NCI-H1092 treated with DMSO at 0.1 percent for 48 hours (cell line): ENCODE measurements around the gene RNU1-2.
"Not testable (repeated sequence)": the region's sequence is repeated elsewhere in the genome, so short reads cannot be mapped to it uniquely, and the experiment has no call there.

ENCODE experiments used
- DNase-seq: peaks from one replicate; lab custom pipeline; 2025; lab: John Stamatoyannopoulos, UW

The RNU1-2 gene

DNA sequence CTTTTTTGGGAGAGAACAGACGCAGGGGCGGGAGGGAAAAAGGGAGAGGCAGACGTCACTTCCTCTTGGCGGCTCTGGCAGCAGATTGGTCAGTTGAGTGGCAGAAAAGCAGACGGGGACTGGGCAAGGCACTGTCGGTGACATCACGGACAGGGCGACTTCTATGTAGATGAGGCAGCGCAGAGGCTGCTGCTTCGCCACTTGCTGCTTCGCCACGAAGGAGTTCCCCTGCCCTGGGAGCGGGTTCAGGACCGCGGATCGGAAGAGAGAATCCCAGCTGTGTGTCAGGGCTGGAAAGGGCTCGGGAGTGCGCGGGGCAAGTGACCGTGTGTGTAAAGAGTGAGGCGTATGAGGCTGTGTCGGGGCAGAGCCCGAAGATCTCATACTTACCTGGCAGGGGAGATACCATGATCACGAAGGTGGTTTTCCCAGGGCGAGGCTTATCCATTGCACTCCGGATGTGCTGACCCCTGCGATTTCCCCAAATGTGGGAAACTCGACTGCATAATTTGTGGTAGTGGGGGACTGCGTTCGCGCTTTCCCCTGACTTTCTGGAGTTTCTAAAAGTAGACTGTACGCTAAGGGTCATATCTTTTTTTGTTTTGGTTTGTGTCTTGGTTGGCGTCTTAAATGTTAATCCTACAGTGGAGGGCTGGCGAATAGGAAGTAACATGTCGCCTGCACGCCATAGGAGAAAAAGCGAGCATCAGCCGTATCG, at the start of gene RNU1-2:
RNU1-2 (plus strand) TSS at position 383 of the 718 bp plus-strand sequence.
- peak; percentile 99 for DNase-seq

DNA sequence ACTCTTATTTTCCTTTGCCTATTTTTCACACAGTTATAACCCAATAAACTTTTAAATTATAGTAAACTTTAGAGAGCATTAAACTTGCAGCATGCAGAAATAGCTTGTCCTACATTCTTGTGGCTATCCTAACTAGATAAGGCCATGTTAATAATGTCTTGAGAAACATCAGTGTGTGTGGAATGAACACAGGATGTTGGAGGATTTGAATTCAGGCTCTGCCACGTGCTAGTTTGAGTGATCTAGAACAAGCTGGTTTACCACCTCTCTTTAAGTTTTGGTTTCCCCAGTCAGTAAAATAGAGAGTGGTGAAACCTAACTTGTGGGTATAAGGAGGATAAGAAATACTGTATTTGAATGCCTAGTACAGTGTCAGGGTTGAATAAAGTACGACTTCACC, 39.6 kb upstream of the RNU1-2 start:
- not testable (repeated sequence) for DNase-seq

DNA sequence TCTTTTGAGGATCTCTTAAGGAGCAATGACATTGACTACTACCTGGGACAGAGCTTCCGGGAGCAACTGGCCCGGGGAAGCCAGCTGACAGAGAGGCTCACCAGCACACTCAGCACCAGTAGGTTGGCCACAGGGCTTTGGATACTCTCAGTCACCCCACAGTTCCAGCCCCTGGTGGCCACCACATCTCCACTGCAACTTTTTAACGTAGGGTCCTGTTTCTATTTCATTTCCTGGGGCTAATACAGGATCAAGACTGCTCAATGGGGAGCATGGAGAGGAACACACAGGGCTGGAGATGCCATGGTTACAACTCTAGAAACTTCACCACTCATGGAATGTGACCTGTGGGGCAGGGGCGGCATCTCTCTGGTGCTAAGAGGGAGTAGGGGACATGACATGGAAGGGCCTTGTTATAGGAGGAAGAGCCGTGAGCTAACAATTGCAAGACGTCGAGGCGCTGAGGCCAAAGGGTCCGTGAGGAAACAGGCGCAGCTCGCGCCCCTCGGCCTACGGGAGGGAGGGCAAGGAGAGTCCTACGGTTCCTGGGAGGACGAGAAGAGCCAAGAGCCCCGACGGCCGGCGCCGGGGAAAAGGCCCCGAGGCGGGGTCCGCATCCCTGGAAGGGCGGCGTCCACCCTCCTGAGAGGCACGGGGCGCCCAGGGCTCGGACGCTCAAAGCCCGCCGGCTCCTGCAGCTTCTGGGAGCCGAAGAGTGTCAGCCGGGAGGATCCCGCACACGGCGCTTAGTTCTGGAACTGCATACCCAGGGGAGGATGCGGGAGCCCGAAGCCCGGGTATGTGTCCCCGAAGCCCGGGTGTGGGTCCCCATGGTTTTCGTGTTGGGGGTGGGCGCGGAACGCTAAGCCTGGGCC, 36.4 kb upstream of the RNU1-2 start:
- DNase-seq: not testable (repeated sequence)

DNA sequence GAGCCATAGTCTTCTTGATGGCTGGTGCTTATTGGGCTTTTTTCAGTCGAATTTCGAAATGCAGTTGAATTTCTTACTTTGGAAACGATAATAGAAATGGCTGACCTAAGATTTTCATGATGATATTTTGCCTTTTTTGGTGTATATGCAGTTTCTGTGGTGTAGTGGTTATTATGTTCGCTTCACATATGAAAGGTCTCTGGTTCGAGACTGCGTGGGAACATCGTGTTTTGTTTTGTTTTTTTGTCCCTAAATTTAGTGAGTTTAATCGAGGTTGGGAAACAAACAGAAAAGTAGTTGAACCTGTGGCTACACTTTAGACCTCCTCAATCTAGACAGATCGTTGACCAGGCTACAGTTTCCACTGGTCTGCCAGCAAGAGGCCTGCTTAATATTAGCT, 35.7 kb upstream of the RNU1-2 start:
- DNase-seq: not testable (repeated sequence)

DNA sequence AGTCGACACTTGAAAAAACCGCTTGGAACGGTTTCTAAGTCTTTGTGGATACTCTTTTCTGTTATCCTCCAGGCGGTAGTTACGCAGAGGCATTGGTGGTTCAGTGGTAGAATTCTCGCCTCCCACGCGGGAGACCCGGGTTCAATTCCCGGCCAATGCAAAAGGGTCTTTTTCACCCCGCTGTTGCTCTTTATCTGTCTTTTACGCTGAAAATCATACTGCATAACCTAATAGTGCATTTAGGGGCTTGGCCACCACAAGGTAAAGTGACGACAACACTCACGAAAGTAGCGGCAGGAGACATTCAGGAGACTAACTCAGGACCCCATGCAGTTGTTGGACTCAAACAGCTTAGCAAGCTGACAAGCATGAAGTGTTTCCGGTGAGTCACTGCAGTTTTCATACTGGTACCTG, 33.9 kb upstream of the RNU1-2 start:
- DNase-seq: peak; percentile 18

DNA sequence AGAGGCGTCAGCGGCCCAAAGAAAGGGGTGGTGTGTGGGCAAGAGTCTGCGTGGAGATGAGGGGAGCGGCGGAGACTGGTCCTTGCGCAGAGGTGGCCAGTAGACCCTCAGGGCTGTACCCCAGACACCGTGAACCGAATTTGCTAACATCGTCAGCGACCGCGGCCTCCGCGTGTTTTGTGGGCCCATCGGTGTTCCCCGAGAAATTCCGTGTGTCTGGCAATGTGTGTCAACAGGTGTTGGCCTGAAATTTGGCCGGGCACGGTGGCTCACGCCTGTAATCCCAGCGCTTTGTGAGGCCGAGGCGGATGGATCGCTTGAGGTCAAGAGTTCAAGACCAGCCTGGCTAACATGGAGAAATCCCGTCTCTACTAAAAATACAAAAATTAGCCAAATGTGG, 33.4 kb upstream of the RNU1-2 start:
- DNase-seq: not testable (repeated sequence)

DNA sequence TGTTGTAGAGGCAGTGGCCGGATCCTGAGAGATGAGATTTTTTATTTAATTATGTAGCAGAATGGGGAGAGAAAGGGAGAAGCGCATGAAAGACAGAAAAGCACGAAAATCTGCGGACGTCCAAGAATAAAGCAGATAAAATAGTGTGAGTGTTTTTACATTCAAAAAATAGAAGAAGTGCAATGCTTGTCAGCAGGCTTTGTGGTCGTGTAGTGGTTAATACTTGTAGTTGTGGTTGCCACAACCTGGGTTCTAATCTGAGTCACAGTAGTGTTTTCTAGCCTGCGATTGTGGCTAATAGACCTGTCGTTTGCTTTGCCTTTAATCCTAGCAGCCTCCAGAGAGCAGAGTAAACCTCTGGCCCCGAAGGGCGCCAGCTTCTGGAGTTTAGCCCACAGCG, 32.8 kb upstream of the RNU1-2 start:
- DNase-seq: not testable (repeated sequence)

DNA sequence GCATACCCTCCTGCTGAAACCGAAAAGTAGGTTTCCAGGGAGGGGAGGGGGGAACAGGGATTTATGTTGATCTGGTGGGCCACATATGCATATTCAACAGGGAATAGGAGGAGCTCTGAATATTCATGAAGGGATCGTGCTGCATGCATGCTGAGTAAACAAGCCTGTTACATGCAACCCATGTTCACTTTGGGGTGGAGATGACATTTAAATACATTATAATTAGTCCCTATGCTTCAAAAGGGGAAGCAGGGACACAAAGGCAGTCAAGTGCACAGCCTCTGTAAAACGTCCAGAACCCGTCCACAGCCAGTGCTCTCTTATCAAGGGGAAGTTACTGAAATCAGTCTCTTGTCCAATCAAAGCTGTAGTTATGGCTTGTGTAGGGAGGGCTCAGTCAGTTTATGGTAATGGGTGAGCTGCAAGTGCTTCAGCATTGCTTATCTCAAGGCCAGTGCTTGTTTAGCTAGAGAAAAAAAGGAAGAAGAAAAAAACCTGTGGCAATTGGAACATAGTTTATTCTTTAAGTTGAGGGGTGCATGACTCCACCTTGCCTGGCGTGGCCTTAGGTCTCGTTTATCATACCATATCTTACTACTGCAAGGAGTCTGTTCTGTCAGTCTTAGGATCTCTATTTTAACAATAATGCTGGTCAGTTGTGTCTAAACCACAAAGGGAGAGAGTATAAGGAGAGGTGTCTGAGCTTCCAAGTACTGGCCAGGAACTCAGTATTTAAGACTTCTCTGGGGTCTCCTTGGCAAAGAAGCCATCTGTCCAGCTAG, 28.7 kb upstream of the RNU1-2 start:
- not testable (repeated sequence) for DNase-seq

DNA sequence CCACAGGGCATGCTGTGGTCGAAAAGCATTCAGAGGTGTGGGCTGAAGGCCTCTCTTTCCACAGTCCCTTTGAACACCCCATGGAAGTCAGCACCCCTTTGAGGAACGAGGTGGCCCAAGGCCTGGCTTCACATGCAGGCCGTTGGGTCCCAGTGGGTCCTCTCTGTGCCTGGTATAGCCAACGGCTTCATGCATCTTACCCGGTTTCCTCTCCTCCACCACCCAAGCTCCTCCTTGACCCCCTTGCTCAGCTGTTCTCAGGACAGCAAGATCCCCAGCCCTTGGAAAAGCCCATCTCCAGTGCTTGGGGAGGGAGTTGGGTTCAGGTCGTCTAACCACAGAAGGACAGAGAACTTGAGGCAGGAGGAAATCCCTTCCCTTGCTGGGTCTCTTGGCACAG, 27.0 kb upstream of the RNU1-2 start:
- DNase-seq: not testable (repeated sequence)

DNA sequence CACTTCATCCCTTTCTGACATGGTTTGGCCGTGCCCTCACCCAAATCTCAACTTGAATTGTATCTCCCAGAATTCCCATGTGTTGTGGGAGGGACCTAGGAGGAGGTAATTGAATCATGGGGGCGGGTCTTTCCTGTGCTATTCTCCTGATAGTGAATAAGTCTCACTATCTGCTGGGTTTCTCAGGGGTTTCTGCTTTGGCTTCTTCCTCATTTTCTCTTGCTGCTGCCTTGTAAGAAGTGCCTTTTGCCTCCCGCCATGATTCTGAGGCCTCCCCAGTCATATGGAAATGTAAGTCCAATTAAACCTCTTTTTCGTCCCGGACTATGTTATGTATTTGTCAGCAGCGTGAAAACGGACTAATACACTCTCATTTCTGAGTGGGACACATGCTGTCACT, 25.8 kb upstream of the RNU1-2 start:
- not testable (repeated sequence) for DNase-seq

DNA sequence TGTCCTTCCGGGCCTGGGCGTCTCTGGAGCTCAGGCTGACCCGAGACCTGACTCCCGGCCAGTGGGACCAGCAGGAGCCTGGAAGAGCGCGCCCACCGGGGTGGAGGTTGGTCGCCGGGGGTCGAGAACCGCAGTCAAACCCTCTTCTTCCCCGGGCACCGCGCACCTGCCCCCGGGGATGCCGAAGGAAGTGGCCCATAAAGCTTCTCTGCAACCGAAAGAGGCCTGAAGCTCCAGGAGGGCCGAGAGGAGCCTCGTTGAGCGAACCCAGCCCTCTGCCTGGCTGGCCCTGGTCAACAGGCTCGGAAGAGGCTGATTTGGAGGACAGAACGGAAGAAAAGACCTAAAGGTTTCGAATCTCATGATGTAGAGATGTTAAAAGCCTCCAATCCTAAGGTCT, 24.6 kb upstream of the RNU1-2 start:
- not testable (repeated sequence) for DNase-seq

DNA sequence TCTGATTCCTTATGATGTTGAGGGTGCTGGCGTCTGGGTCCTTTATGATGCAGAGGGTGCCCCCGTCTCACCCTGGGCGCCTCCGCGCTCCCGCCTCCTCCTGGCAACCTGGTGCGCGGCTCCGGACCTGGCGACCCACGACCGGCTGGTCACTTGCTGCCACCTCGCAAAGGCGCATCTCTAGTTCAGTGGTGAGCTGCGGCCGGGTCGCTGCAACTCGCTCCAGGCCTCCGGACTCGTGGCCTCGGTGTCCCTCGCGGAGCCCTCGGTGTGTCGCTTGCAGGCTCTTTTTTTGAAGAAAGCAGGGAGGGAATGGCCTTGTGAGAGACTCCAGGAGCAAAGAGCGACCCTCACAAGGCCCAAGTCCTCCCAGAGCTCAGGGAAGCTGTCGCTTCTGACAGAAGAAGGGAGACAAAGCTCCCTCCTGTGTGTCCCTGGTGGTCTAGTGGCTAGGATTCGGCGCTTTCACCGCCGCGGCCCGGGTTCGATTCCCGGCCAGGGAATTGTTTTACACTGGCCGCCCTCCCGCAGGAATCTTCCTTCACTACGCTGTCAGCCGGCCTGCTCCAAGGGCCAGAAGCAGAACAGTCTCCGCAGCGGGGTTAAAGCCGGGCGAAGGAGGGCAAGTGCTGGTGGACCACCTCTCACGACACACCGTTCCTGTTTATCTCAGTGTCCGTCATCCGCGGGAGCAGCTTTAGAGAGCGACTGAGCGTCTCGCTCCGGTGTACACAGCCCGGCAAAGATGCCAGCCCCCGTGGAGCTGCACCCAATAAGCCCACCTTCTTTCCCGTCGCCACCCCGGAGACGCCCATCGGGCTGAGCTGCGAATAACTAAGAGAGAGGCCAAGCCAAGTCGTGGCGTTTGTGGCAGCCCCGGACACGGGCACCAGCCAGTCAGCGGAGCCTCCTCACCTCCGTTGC, 23.4 kb upstream of the RNU1-2 start:
- not testable (repeated sequence) for DNase-seq

DNA sequence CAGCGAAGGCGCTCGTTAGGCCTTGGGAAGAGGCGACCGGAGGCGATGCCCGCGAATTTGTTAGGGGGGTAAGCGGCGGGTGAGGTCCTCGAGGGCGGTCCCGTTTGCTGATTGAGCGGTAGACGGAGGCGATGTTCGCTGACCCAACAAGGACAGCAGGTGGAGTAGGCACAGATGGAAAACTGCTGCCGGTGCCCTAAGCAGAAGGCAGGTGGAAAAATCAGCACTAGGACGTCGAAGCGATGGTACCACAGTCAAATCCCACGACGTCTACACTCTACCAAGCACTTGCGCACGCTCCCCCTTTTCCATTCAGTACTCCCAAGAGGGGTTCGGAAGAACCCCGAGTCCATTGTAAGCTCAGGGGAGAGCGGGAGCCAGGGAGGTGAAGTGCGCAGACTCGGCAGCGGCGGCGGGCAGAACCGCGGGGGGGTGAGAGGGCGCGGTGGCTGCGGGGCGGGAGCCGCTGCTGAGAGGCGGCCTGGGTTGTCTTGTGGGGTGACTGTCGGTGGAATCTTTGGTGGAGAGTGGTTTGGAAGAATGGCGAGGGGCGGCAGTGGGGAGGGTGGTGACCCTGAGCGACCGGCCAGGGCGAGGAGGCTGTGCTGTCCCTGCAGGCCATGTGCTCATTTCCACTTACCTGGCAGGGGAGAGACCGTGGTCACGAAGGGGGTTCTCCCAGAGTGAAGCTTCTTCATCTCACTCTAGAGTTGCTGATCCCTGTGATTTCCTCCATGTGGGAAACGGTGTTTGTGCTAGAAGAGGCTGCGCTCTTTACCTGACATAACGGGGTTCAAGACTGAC, 22.5 kb upstream of the RNU1-2 start:
- peak; percentile 12 for DNase-seq

DNA sequence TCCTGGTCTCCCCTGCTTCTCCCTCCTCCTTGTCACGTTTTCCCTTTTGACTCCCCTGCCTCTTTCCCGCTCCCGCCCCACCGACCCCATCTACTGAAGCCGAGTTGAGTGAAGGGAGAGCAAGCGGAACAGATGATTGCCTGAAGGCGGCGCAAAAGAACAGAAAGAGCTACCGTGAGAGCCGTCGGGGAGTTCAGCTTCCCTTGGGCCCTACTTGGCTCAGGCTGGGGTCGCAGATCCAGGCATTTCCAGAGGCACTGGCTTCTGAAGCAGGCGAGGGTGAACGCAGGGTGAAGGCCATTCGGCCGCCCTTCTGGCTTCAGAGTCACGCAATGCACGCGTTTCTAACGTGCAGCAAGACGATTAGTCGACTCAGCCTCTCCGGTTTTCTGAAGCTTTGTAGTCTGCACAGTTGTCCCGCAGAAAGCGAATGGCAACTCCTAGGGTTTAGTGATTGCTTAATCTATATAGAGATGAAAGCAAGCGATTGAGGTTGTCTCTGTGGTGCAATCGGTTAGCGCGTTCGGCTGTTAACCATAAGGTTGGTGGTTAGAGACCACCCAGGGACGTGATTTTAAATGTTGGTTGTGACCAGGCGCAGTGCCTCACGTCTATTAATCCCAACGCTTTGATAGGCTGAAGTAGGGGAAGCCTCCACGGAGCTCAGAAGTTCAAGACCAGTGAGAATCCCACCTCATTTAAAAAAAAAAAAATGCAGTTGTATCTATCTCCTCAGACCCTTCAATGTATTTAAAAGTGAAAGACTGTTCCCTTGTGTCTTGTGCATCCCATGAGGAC, 20.6 kb upstream of the RNU1-2 start:
- DNase-seq: not testable (repeated sequence)

DNA sequence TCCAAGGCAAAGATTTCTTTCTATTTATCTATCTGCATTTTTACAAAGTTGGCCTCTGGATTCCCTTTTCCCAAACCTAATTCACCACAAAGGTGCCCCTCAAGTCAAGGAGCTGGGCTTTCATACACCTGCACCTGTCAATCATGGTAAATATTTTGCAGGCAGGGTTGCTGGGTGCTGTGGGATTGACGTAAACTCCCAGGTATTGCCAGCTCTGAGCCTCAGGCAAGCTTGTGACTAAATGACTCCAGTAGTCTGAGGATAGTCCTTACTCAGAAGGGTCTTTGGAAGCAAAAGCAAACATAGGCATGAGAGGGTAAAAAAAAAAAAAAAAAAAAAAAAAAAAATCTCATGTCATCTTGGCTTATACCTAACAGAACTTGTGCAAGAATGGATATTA, 14.0 kb upstream of the RNU1-2 start:
- not testable (repeated sequence) for DNase-seq

DNA sequence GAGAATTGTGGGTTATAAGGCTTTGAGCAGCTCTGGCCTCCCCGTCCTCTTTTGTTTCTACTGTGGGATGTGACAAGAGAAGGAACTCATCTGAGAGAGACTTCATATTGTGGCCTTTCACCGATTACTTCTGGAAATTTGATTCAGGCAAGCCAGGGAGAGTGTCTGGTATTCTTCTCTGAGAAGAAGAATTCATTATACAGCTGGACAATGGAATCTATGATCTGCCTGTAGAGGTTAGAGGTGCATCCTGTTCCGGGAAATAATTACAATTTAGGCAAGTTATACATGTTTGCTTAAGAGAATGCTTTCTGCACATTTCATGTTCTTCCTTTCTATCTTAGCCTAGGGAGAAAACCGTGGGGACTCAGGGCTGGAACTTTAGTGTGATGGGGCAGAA, 12.8 kb upstream of the RNU1-2 start:
- no peak for DNase-seq

DNA sequence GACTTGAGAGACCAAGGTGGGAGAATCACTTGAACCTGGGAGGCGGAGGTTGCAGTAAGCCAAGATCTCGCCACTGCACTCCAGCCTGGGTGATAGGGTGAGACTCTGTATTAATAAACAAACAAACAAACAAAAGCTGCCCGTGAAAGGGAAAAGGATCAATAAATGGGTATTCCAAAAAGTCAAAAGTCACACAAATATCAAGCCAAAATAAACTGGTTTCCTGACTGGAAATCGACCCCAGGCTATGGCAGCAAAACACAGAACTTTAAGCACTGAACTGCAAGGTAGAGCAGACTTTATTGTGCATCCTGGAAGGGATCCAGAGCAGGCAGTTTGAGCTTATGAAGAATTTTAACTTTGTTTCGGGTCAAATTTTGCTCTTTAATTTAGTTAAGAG, 11.3 kb upstream of the RNU1-2 start:
- DNase-seq: not testable (repeated sequence)

DNA sequence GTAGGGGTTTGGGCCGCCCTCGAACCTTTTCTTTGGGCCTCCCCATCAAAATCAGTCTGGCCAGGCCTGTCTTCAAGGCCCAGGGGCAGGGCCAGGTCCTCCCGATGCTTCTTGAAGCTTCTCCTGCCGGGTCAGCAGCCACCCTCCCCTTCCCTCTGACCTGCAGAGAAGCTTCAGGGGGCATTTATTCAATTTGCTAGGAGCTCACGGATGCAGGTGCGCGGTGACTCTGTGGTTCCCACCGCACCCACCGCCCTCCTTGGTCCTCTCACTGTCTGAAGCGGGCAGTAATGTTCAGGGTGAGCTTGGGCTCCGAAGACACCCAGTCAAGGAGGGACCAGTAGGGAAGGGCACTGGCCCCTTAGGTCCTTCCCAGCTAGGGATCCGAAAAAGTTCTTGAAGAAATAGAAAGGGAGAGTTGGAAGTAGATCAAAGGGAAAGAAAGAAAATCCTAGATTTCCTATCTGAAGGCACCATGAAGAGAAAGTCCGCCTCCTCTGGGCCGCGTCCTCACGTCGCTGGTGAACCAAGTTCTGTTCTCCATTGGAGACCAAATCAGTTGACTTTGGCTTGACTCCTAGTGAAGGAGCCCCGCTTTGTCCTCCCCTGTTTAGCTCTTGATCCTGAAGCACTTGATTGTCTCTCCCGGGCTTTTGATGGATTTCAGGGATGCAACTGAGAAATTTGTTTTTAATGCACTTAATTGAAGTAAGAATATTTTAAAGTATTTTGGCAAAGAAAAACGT, 8.7 kb upstream of the RNU1-2 start:
- no peak for DNase-seq
